Activated CD8-positive, alpha-beta memory T cell treated with anti-CD3 and anti-CD28 coated beads for 36 hours (primary cell): ENCODE measurements around the gene CAT. TPM values are rescaled to one million over a fixed set of nuclear protein-coding genes. Genes with fewer than 3 reads are reported as not detected.
"Not testable (repeated sequence)": the region's sequence is repeated elsewhere in the genome, so short reads cannot be mapped to it uniquely, and the experiment has no call there.

Source experiments
- CTCF ChIA-PET: fragments of 350-600 bp; sonication (Branson Sonifier 250); formaldehyde crosslinking; loops from one replicate; lab custom pipeline; 2021; ENCODE audit warnings: antibody characterized with exemption; lab: Charles Lee
- POLR2A ChIA-PET: fragments of 350-600 bp; sonication (Branson Sonifier 250); formaldehyde crosslinking; loops from one replicate; lab custom pipeline; 2021; ENCODE audit warnings: antibody characterized with exemption; lab: Charles Lee
- total RNA-seq, 2 experiments: library from RNA; stranded (reverse); gene quantifications; one replicate each; pipeline ENCODE4 v1.2.3, GENCODE V29; 2021

Gene CAT
- total RNA-seq, 2 experiments from 2014 or later: 21.7 to 23.5 TPM

GRCh38 chr11:34419158-34419557, 19.6 kb upstream of the CAT start:
- ChIA-PET POLR2A (no interaction called here), CTCF (no interaction called here)

DNA sequence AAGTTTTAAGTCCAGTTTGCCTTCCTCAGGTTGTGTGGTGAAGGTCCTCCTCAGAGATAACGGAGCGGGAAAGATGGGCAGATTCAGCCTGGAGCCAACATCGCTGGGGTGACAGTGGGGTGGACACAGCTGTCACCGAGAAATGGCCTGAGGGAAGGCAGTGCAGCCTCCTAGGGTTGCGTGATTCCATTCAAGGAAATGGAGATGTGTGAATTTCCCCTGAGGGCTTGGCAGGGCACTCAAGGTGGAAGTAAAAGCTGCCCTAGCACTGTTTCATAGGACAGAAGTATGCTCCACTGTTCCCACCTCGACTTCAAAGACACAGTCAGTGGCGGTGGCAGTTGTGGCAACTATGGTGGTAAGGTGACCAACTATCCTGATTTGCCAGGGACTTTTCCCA, 15.4 kb upstream of the CAT start:
- CTCF ChIA-PET: no interaction called here
- POLR2A ChIA-PET: no interaction called here

GRCh38 chr11:34424826-34425225, 13.9 kb upstream of the CAT start:
- CTCF ChIA-PET, POLR2A ChIA-PET: not testable (repeated sequence)

GRCh38 chr11:34425360-34425759, 13.4 kb upstream of the CAT start:
- POLR2A ChIA-PET: no interaction called here
- CTCF ChIA-PET: no interaction called here

DNA sequence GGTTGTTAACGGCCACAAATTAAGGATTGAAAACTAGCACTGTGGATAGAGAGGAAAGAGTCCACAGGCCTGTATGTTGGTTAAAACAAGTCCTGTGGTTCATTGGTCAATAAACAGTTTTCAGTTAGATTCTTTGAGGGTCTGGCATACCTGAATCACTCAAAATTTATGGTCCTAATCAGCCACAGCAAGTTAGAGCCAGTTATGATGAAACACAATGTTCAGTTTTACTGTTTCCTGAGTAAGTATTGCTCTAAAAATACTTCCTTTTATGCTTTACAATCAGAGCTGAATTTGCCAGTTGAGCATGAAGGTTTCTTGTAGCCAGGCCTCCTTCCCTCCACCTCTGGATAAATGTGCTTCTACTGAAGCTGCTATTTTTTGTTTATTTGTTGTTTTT, 12.9 kb upstream of the CAT start:
- POLR2A ChIA-PET: no interaction called here
- CTCF ChIA-PET: no interaction called here

GRCh38 chr11:34426766-34427185, 12.0 kb upstream of the CAT start:
- ChIA-PET POLR2A (no interaction called here), CTCF (no interaction called here)

DNA sequence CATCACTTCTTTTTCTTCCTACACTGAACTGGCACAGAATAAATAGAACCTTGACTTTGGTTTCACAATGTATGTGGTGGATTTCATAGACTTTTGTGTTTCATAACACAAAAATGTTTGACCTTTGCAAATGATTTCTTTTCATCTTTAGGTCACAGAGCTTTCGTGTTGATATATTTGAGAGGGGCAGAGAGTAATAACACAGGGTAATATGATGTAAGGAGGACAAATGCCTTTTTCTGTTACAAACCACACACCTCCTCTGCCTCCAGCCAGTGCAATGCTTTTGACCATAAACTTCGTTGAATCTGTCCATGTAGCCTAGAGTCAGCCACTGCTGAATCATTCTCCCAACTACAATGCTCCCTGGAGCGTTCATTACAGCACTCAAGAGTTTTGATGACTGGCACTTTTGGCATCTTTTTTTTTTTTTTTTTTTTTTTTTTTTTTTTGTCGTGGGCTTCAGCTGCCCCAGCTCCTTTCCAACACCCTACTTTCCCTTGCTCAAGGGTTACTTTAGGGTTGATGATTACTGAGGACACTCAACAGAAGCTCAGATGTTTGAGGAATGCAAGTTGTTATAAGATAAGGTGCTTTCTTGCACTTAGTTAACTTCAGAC, 11.4 kb upstream of the CAT start:
- ChIA-PET CTCF (no interaction called here), POLR2A (no interaction called here)

DNA sequence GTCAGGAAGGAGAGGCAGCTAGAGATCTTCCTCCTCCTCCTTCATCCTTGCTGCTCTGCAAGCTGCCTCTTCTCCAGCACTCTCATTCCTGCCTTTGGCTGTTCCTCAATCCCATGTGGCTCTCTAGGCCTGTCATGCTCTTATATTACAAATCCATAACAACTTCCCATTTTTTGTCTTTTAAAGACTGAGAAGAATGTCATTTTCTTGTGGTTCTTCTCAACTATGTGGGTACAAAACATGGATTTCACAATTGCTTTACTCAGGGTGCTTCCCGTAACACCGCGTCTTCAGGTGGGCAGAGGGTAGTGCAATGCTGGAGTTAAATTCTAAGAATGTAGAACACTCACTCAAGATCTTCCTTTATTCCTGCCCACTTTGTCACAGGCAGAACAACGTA, 6.8 kb upstream of the CAT start:
- POLR2A ChIA-PET: no interaction called here
- CTCF ChIA-PET: no interaction called here

DNA sequence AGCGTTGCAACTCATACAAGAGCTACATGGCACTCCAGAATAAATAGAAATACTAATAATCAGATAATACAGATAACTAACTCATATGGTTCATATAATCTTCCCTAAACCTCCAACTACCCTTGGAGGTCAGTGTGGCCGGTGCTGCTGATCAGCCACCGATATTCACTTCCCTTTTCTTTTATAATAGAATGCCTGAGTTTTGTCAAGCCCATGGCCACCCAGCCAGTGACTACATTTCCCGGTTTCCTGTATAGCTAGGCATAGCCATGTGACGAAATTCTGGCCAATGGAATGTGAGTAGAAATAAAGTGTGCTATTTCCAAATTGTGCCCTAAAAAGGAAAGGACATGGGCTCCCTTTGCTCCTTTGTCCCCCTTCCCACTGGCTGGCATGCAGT, 5.9 kb upstream of the CAT start:
- ChIA-PET CTCF (interaction anchor here (1.5 kb wide), 1 partner anchor 10 kb away, joined by 3 read pairs; no protein-coding TSS in a partner anchor), POLR2A (no interaction called here)

GRCh38 chr11:34433899-34434298, 4.8 kb upstream of the CAT start:
- ChIA-PET CTCF (interaction anchor here (1.5 kb wide), 1 partner anchor 9 kb away, joined by 3 read pairs; no protein-coding TSS in a partner anchor), POLR2A (no interaction called here)

- POLR2A ChIA-PET: no interaction called here
- CTCF ChIA-PET: interaction anchor here (0.5 kb wide), 2 partner anchors 38 to 93 kb away, joined by 3 read pairs; no protein-coding TSS in a partner anchor
Measured at GRCh38 chr11:34437224-34438125, 1.3 kb upstream of the CAT start.

- ChIA-PET POLR2A (no interaction called here), CTCF (interaction anchor here (1.6 kb wide), 1 partner anchor 266 kb away, joined by 6 read pairs; no protein-coding TSS in a partner anchor)
Measured at GRCh38 chr11:34439610-34440198, 970 bp downstream of the CAT start.

DNA sequence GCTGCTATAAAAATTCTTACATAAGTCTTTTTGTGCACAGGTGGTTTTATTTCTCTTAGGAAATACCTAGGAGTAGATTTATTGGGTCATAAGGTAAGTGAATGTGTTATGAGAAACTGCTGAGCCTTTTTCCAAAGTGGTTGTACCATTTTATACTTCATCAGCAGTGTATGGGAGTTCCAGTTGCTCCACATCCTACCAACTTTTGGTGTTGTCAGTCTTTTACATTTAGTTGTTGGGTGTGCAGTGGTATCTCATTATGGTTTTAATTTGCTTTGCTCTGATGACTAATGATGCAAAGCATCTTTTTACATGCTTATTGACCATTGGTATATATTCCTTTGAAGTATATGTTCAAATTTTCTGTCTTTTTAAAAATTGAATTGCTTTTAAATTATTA, 3.1 kb downstream of the CAT start:
- CTCF ChIA-PET: no interaction called here
- POLR2A ChIA-PET: no interaction called here

- CTCF ChIA-PET: interaction anchor here (1.0 to 1.4 kb wide), 2 partner anchors 9 to 10 kb away, joined by 3 read pairs; no protein-coding TSS in a partner anchor
Measured at GRCh38 chr11:34443136-34443535, 4.4 kb downstream of the CAT start.

GRCh38 chr11:34444428-34444827, 5.7 kb downstream of the CAT start:
- CTCF ChIA-PET: interaction anchor here (1.4 kb wide), 1 partner anchor 8 kb away, joined by 3 read pairs; no protein-coding TSS in a partner anchor
- POLR2A ChIA-PET: no interaction called here

More at GRCh38 chr11:34443136-34443535, 4.4 kb downstream of the CAT start:
- POLR2A ChIA-PET: interaction anchor here (0.5 kb wide), 1 partner anchor 47 kb away, joined by 3 read pairs; no protein-coding TSS in a partner anchor

DNA sequence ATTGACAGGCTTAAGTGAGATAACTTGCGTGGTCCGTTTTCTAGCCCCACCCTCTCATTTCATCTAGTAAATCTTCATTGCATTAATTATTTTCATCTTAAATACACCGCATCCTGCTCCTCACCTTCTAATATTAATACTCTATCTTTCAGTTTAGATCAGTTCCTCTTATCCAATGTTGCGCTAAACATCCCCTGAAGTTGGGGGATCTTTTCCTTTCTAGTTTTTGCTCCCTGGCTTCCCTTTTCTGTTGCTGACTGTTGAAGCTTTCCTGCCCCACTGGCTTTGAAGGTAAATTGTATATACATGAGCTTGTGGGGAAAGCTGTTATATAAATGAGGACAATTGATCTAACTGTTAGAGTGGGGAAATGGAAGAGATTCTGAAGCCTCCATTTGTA, 7.2 kb downstream of the CAT start:
- ChIA-PET CTCF (no interaction called here), POLR2A (no interaction called here)

GRCh38 chr11:34446386-34446785, 7.7 kb downstream of the CAT start:
- ChIA-PET POLR2A (no interaction called here), CTCF (interaction anchor here (1.5 kb wide), 1 partner anchor 13 kb away, joined by 3 read pairs; no protein-coding TSS in a partner anchor)

DNA sequence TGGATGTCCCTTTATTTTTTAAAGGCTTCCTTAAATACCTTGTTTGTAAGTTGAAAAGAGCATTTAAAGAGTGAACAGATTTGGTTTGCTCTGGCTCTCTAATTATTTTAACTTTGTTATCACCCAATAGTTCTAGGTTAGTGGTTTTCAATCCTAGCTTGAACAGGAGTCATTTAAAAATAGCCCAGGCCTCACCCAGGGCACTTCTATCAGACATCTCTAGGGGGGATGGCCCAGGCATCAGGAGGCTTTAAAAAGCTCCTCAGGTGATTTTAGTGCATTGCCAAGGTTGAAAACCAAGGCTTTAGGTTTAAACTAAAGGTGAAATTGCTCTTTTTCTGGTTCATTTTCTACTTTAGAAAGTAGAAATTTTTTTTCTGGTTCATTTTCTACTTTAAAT, 8.3 kb downstream of the CAT start:
- ChIA-PET POLR2A (no interaction called here), CTCF (interaction anchor here (1.5 kb wide), 1 partner anchor 12 kb away, joined by 3 read pairs; no protein-coding TSS in a partner anchor)

GRCh38 chr11:34448223-34448994, 9.7 kb downstream of the CAT start:
- POLR2A ChIA-PET: interaction anchor here (0.7 kb wide), 1 partner anchor 674 kb away, joined by 3 read pairs; no protein-coding TSS in a partner anchor
- CTCF ChIA-PET: interaction anchor here (1.2 kb wide), 1 partner anchor 461 kb away, joined by 3 read pairs; no protein-coding TSS in a partner anchor
